A549 treated with ZK216348 at 1 μM for 4 hours (cell line): ENCODE measurements around the gene COMMD2. TPM values are rescaled to one million over a fixed set of nuclear protein-coding genes. Genes with fewer than 3 reads are reported as not detected.

Experiments used
- total RNA-seq: library from RNA; stranded (reverse); fragments of 200-300 nt; extraction: Qiagen RNA extraction; gene quantifications from 5 replicates; pipeline ENCODE4 v1.2.3, GENCODE V29; 2022; ENCODE audit warnings: low read depth

The COMMD2 gene
- total RNA-seq: 27.7 to 34.3 TPM (median 32.7 TPM) in 5 replicates

DNA sequence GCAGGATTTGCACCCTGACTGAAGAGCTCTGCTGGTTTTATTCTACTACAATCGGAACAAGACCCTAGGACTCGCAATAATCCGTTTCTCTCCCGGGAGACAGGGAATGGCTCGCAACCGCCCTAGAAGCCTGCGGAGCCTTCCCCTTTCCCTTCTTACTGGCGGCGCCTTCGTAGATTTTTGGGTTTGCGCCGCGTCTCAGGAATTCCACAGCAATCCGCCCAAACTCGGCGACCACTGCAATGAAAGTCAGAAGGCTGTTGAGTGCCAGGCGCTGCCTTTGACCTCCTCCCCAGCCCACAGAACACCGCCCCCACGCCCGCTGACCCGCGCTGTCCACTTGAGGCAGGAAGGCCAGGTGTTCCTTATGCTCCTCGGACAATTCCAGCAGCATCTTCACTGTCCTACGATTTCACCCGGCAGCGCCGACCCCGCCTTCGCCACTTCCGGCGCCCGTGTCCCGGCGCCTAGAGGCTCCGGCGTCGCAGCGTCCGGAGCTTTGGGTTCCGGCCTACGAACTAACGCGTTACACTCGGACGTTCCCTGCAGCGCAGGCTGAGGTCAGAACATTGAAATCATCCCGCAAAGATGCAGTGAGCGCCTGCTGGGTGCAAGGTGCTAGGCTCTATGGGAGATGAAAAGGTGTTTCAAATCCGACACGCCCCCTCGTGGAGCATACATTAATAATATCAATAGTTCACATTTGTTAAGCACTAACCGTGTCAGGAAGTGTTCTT lies at the start of gene COMMD2:
COMMD2 (minus strand) TSS at position 439 of the 737 bp plus-strand sequence; CDS start at position 394, 45 bp downstream.

DNA sequence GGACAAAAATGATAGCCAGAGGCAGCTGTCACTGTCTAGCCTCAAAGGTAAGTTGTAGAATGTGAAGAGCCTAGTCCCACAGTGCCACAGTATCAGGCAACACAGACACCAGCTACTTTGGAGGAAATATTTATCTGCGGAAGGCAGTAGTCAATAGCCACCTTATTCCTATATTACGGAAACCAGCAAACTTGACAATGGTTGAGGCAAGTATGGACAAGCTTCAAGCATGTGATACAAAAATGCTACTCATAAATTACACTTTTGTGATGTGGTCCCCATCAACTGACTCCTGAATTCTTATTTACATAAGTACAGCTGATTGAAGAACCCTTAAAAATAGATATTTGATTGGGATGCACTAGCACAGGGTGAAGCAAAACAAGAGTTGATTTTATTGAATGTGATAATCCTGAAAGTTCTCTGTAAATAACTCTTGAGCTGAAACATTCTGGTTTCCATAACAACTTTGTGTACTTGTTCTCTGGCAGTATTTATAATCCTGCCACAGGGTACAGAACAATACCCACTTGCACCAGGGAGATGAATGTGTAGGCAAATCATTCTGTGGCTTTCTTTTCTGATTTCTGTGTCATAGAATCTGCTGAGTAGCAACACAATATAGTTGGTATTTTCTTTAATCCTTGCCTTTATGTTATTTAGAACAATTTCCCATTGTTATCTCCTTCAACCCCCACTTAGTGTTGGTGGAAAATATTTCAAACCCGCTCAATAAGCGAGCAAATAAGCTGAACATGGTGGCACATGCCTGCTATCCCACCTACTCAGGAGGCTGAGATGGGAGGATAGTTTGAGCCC lies 40.4 kb upstream of the COMMD2 start, which contains the start of gene ANKUB1:
ANKUB1 (minus strand) TSS at position 103 of the 819 bp plus-strand sequence. CDS start 188 bp downstream, outside the sequence.

Other genes starting within 250 kb of the COMMD2 start
- 115 to 148 TPM (median 145 TPM) in 5 replicates for gene WWTR1, start 94.5 kb downstream of the COMMD2 start, total RNA-seq
- gene ANKUB1, start 40.1 kb upstream of the COMMD2 start, total RNA-seq: not detected in 5 replicates
- gene RNF13, start 60.7 kb upstream of the COMMD2 start, total RNA-seq: 33.2 to 60.6 TPM (median 37.2 TPM) in 5 replicates
- gene PFN2, start 218.4 kb upstream of the COMMD2 start, total RNA-seq: 129 to 186 TPM (median 155 TPM) in 5 replicates